GM12874 (cell line): Measurements from ENCODE around the gene HMGA1.

Source experiments
- CTCF ChIP-seq: IDR thresholded peaks from 2 replicates; pipeline ENCODE4 v1.5.1; 2011; ENCODE audit warnings: low read depth, mild to moderate bottlenecking, control low read depth, low read length, moderate library complexity; ENCODE audit not compliant: insufficient read depth

HMGA1 gene

GRCh38 chr6:34238585-34239499 is 2.2 kb downstream of the HMGA1 start:
- no peak for TF ChIP-seq CTCF

- TF ChIP-seq CTCF = no peak
Observed at GRCh38 chr6:34239500-34239825, 2.8 kb downstream of the HMGA1 start.

- no peak for TF ChIP-seq CTCF
Observed at GRCh38 chr6:34239893-34240292, 3.2 kb downstream of the HMGA1 start.

GRCh38 chr6:34240329-34241248 is 3.9 kb downstream of the HMGA1 start:
- TF ChIP-seq CTCF = no peak

GRCh38 chr6:34241351-34242215 is 4.9 kb downstream of the HMGA1 start:
- TF ChIP-seq CTCF = no peak

GRCh38 chr6:34242252-34243130 is 5.8 kb downstream of the HMGA1 start:
- TF ChIP-seq CTCF = no peak
